IMR-90 (cell line): ENCODE data around the gene SMIM26. TPM values are rescaled to one million over a fixed set of nuclear protein-coding genes. Genes with fewer than 3 reads are reported as not detected.

Experiments
- ATAC-seq: fragments of 200-7000 bp; cut with Tn5 transposase; 2 replicates; pipeline ENCODE4 v1.9.1; 2020; ENCODE audit warnings: low read depth, mild to moderate bottlenecking, moderate library complexity
- BruUV-seq: library from RNA; stranded (reverse); fragments of 400-500 nt; replicated peaks from 2 replicates; lab custom pipeline; 2021; lab: Mats Ljungman, UMichigan
- CTCF ChIA-PET: fragments of 300-600 bp; formaldehyde crosslinking; extraction: SDS; loops from one replicate; lab custom pipeline; 2021; ENCODE audit warnings: antibody characterized with exemption; lab: Yijun Ruan, JAX
- POLR2A ChIA-PET: fragments of 300-600 bp; sonication (Branson Sonifier 250); formaldehyde crosslinking; loops from one replicate; lab custom pipeline; 2022; ENCODE audit warnings: antibody characterized with exemption; ENCODE audit not compliant: unreplicated experiment; lab: Charles Lee
- DNase-seq: peaks from one replicate; pipeline ENCODE4 v3.0.0; 2013
- H2AFZ ChIP-seq: replicated peaks from 2 replicates; pipeline ENCODE3; 2013; ENCODE audit warnings: low read length, mild to moderate bottlenecking; ENCODE audit not compliant: poor library complexity
- H2AK5ac ChIP-seq: 2 replicates; pipeline ENCODE4 v1.6.1; 2013; ENCODE audit warnings: low read depth, low read length, inconsistent platforms
- H2AK9ac ChIP-seq: replicated peaks from 2 replicates; pipeline ENCODE3; 2013; ENCODE audit warnings: mild to moderate bottlenecking, low read depth, low read length, moderate library complexity; ENCODE audit not compliant: poor library complexity
- H2BK120ac ChIP-seq: 2 replicates; pipeline ENCODE4 v1.6.1; 2013; ENCODE audit warnings: low read depth, low read length, inconsistent platforms
- H2BK15ac ChIP-seq: 3 replicates; pipeline ENCODE4 v1.6.1; 2013; ENCODE audit warnings: low read depth, low read length, inconsistent platforms
- H2BK20ac ChIP-seq: 2 replicates; pipeline ENCODE4 v1.6.1; 2013; ENCODE audit warnings: low read depth, mild to moderate bottlenecking, inconsistent platforms, low read length, moderate library complexity
- H2BK5ac ChIP-seq: 2 replicates; pipeline ENCODE4 v1.6.1; 2013; ENCODE audit warnings: mild to moderate bottlenecking, low read depth, low read length, inconsistent platforms; ENCODE audit not compliant: poor library complexity, severe bottlenecking
- H3K14ac ChIP-seq: replicated peaks from 2 replicates; pipeline ENCODE4 v1.6.1; 2013; ENCODE audit warnings: low read depth, low read length, inconsistent platforms
- H3K18ac ChIP-seq: 2 replicates; pipeline ENCODE4 v1.6.1; 2013; ENCODE audit warnings: low read depth, low read length, control low read depth
- H3K23ac ChIP-seq: 2 replicates; pipeline ENCODE4 v1.6.1; 2013; ENCODE audit warnings: low read depth, low read length, inconsistent platforms
- H3K27ac ChIP-seq: 2 replicates; pipeline ENCODE4 v1.5.1; 2013; ENCODE audit warnings: mild to moderate bottlenecking, control low read depth, low read length; ENCODE audit not compliant: insufficient read depth
- H3K27me3 ChIP-seq: 2 replicates; pipeline ENCODE4 v1.6.1; 2013; ENCODE audit warnings: low read length; ENCODE audit not compliant: control insufficient read depth, insufficient read depth
- H3K36me3 ChIP-seq: 2 replicates; pipeline ENCODE4 v1.6.1; 2013; ENCODE audit warnings: low read length, mixed read lengths; ENCODE audit not compliant: control insufficient read depth, insufficient read depth
- H3K4ac ChIP-seq: 2 replicates; pipeline ENCODE4 v1.6.1; 2013; ENCODE audit warnings: low read depth, low read length, inconsistent platforms
- H3K4me1 ChIP-seq: 2 replicates; pipeline ENCODE4 v1.6.1; 2013; ENCODE audit warnings: low read length, mixed read lengths; ENCODE audit not compliant: control insufficient read depth, insufficient read depth
- H3K4me2 ChIP-seq: 2 replicates; pipeline ENCODE4 v1.6.1; 2013; ENCODE audit warnings: low read depth, mild to moderate bottlenecking, control low read depth, low read length, moderate library complexity
- H3K4me3 ChIP-seq: 2 replicates; pipeline ENCODE4 v1.5.1; 2013; ENCODE audit warnings: low read depth, mild to moderate bottlenecking, control low read depth, low read length, moderate library complexity; ENCODE audit not compliant: insufficient read depth
- H3K56ac ChIP-seq: 2 replicates; pipeline ENCODE4 v1.6.1; 2013; ENCODE audit warnings: low read length, inconsistent platforms; ENCODE audit not compliant: insufficient read depth; ENCODE audit errors: extremely low read depth
- H3K79me1 ChIP-seq, 2 experiments: 2 replicates each; pipeline ENCODE4 v1.6.1; 2013; ENCODE audit warnings: low read length in 2 of 2, inconsistent platforms in 1 of 2, low read depth in 1 of 2
- H3K9ac ChIP-seq: 2 replicates; pipeline ENCODE4 v1.6.1; 2013; ENCODE audit warnings: low read depth, low read length, control low read depth
- H3K9me1 ChIP-seq: 2 replicates; pipeline ENCODE4 v1.6.1; 2013; ENCODE audit warnings: low read length, inconsistent platforms; ENCODE audit not compliant: insufficient read depth
- H3K9me3 ChIP-seq: 2 replicates; pipeline ENCODE4 v1.6.1; 2013; ENCODE audit warnings: low read length; ENCODE audit not compliant: control insufficient read depth, insufficient read depth
- H4K20me1 ChIP-seq: 2 replicates; pipeline ENCODE4 v1.6.1; 2013; ENCODE audit warnings: low read length, inconsistent platforms; ENCODE audit not compliant: insufficient read depth
- H4K5ac ChIP-seq: 2 replicates; pipeline ENCODE4 v1.6.1; 2013; ENCODE audit warnings: mild to moderate bottlenecking, low read depth, low read length, control low read depth
- H4K8ac ChIP-seq, 2 experiments: 2 replicates each; pipeline ENCODE4 v1.6.1; 2013; ENCODE audit warnings: low read depth in 2 of 2, low read length in 2 of 2, control low read depth in 1 of 2, inconsistent platforms in 1 of 2
- H4K91ac ChIP-seq: 2 replicates; pipeline ENCODE4 v1.6.1; 2013; ENCODE audit warnings: low read depth, low read length, inconsistent platforms; ENCODE audit not compliant: insufficient read depth
- BHLHE40 ChIP-seq: fragments of 150-350 bp; IDR thresholded peaks from 2 replicates; pipeline ENCODE4 v1.6.1; 2016; ENCODE audit warnings: mild to moderate bottlenecking, low read depth, low read length
- CEBPB ChIP-seq: IDR thresholded peaks from 2 replicates; pipeline ENCODE4 v1.6.1; 2012; ENCODE audit warnings: low read depth, low read length, improper control_type of control experiment
- CHD1 ChIP-seq: IDR thresholded peaks from 2 replicates; pipeline ENCODE4 v1.6.1; 2012; ENCODE audit warnings: low read depth, low read length, improper control_type of control experiment
- FOS ChIP-seq: fragments of 150-350 bp; IDR thresholded peaks from 2 replicates; pipeline ENCODE4 v1.6.1; 2016; ENCODE audit warnings: low read depth, low read length
- MAFK ChIP-seq: IDR thresholded peaks from 2 replicates; pipeline ENCODE4 v1.6.1; 2012; ENCODE audit warnings: low read depth, low read length, improper control_type of control experiment
- MAZ ChIP-seq: IDR thresholded peaks from 2 replicates; pipeline ENCODE4 v1.6.1; 2012; ENCODE audit warnings: low read depth, mild to moderate bottlenecking, low read length, improper control_type of control experiment, moderate library complexity, borderline replicate concordance
- MXI1 ChIP-seq: IDR thresholded peaks from 2 replicates; pipeline ENCODE4 v1.6.1; 2012; ENCODE audit warnings: low read depth, mild to moderate bottlenecking, low read length, moderate library complexity, borderline replicate concordance
- NFE2L2 ChIP-seq: fragments of 150-350 bp; IDR thresholded peaks from 2 replicates; pipeline ENCODE4 v1.6.1; 2016; ENCODE audit warnings: low read depth, mild to moderate bottlenecking, low read length
- POLR2A ChIP-seq: IDR thresholded peaks from 2 replicates; pipeline ENCODE4 v1.6.1; 2012; ENCODE audit warnings: mild to moderate bottlenecking, low read depth, low read length
- RAD21 ChIP-seq: IDR thresholded peaks from 2 replicates; pipeline ENCODE4 v1.6.1; 2012; ENCODE audit warnings: low read length, improper control_type of control experiment
- RCOR1 ChIP-seq: IDR thresholded peaks from 2 replicates; pipeline ENCODE4 v1.6.1; 2012; ENCODE audit warnings: mild to moderate bottlenecking, low read length, improper control_type of control experiment; ENCODE audit not compliant: insufficient replicate concordance
- RFX5 ChIP-seq: IDR thresholded peaks from 2 replicates; pipeline ENCODE4 v1.8.0; 2012; ENCODE audit warnings: low read depth, mild to moderate bottlenecking, low read length, moderate library complexity
- SMC3 ChIP-seq: fragments of 150-350 bp; IDR thresholded peaks from 2 replicates; pipeline ENCODE4 v1.6.1; 2016; ENCODE audit warnings: low read depth, mild to moderate bottlenecking, antibody characterized with exemption, low read length, moderate library complexity
- WGBS, 2 experiments: methylation state at CpG; one replicate each; pipeline versions ENCODE4 v1.1.5 to v1.1.7; 2013; ENCODE audit warnings: missing lambda C conversion rate in 2 of 2; ENCODE audit not compliant: insufficient read length in 1 of 2; ENCODE audit errors: extremely low coverage in 2 of 2; 5-methylcytosine and 5-hydroxymethylcytosine counted together
- dilution Hi-C: fragments of 300-500 bp; cut with HindIII; formaldehyde crosslinking; loops from one replicate; pipeline ENCODE4 v1.14.3; 2018; ENCODE audit warnings: low sequenced_read_pairs; ENCODE audit not compliant: unreplicated experiment
- in situ Hi-C: fragments of 300-500 bp; cut with MboI; formaldehyde crosslinking; loops from 3 replicates; pipeline ENCODE4 v1.14.3; 2019; ENCODE audit warnings: low sequenced_read_pairs, inconsistent platforms, mixed read lengths
- intact Hi-C: fragments of 100-400 bp; cut with micrococcal nuclease; formaldehyde crosslinking; loops from 2 replicates; pipeline ENCODE4 v1.10.0; 2022
- polyA plus RNA-seq, 3 experiments: library from polyadenylated mRNA; depleted of rRNA; stranded (reverse); fragments of >200 nt; gene quantifications; 2 replicates each; pipeline ENCODE4 v1.2.3, GENCODE V29; 2012; ENCODE audit warnings: low replicate concordance in 1 of 3
- total RNA-seq: library from RNA; depleted of rRNA; stranded (reverse); fragments of >200 nt; gene quantifications from 2 replicates; pipeline ENCODE4 v1.2.3, GENCODE V29; 2012
- TF ChIP-seq, protein P1 (sequence below): fragments of 150-350 bp; IDR thresholded peaks from 2 replicates; pipeline ENCODE4 v1.6.1; 2016; ENCODE audit warnings: low read depth, mild to moderate bottlenecking, low read length, moderate library complexity, borderline replicate concordance
- TF ChIP-seq, protein P2 (sequence below): fragments of 150-350 bp; IDR thresholded peaks from 2 replicates; pipeline ENCODE4 v1.6.1; 2017; ENCODE audit warnings: mild to moderate bottlenecking, antibody characterized with exemption, low read length, low read depth
- TF ChIP-seq, protein P3 (sequence below): conservative IDR thresholded peaks from 2 replicates; pipeline ENCODE4 v1.5.1; 2012; ENCODE audit warnings: mild to moderate bottlenecking, low read depth, low read length, improper control_type of control experiment

SMIM26 gene
- total and polyA plus RNA-seq, 2 of the 4 experiments (the other 2 are of a cell fraction): 42.8 to 45.7 TPM

DNA sequence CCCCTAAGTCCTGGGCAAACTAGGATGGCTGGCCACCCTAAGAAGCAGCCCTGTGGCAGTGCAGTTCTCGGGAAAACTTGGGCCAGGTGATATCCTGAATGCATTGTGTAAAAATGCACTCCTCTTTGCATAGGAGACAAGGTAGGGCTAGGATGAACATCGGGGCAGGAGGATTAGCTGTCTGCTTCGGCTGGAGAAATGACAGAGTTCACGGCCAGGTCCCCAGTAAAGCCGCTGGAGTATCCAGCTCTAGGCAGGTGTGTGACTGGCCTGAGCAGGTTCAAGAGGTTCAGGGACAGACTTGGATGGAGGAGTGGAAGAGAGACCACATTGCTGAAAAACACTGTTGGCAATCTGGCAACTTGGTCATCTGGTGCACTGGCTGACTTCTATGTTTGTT is 47.0 kb downstream of the SMIM26 start:
- Histone ChIP-seq H3K27me3 (no peaks in the 10 kb centered on the region), H2AK5ac (no peak overlapping the region), H2AFZ (no peak overlapping the region), H3K4me3 (no peak overlapping the region), H3K9me1 (peaks cover 9% of the 10 kb centered on the region), H2BK20ac (no peak overlapping the region), H4K5ac (no peak overlapping the region), H4K20me1 (no peaks in the 10 kb centered on the region), H2BK15ac (no peak overlapping the region), H3K79me1 (peaks cover 10 to 13% of the 10 kb centered on the region in 2 experiments; a peak in 2 of 4 replicates), H3K23ac (no peak overlapping the region), H3K4me1 (0 out of 2 replicates have a peak, but pooled peaks cover 1% of the 10 kb centered on the region), H3K9ac (no peak overlapping the region), H2AK9ac (no peak overlapping the region), H3K18ac (no peak overlapping the region), H2BK5ac (no peak overlapping the region), H3K56ac (no peak overlapping the region), H3K4me2 (no peak overlapping the region), H3K9me3 (no peaks in the 10 kb centered on the region), H3K14ac (no peak overlapping the region), H4K91ac (no peak overlapping the region), H3K4ac (no peak overlapping the region), H3K27ac (no peak overlapping the region), H3K36me3 (peaks cover 3% of the 10 kb centered on the region; the same call in 1 of the 2 replicates), H4K8ac (no peak overlapping the region), H2BK120ac (no peak overlapping the region)
- in situ Hi-C loops (no loop called here), intact Hi-C loops (no loop called here), dilution Hi-C loops (no loop called here)
- ATAC-seq: no peak
- TF ChIP-seq RAD21 (no peak), CHD1 (no peak), MAZ (no peak), BHLHE40 (no peak), RCOR1 (no peak), POLR2A (no peak), CEBPB (no peak), SMC3 (no peak), RFX5 (no peak), MXI1 (no peak), MAFK (no peak), FOS (no peak), NFE2L2 (no peak)
- TF ChIP-seq, protein P1, sequence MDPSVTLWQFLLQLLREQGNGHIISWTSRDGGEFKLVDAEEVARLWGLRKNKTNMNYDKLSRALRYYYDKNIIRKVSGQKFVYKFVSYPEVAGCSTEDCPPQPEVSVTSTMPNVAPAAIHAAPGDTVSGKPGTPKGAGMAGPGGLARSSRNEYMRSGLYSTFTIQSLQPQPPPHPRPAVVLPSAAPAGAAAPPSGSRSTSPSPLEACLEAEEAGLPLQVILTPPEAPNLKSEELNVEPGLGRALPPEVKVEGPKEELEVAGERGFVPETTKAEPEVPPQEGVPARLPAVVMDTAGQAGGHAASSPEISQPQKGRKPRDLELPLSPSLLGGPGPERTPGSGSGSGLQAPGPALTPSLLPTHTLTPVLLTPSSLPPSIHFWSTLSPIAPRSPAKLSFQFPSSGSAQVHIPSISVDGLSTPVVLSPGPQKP: no peak
- TF ChIP-seq, protein P2, sequence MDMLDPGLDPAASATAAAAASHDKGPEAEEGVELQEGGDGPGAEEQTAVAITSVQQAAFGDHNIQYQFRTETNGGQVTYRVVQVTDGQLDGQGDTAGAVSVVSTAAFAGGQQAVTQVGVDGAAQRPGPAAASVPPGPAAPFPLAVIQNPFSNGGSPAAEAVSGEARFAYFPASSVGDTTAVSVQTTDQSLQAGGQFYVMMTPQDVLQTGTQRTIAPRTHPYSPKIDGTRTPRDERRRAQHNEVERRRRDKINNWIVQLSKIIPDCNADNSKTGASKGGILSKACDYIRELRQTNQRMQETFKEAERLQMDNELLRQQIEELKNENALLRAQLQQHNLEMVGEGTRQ: no peak
- TF ChIP-seq, protein P3, sequence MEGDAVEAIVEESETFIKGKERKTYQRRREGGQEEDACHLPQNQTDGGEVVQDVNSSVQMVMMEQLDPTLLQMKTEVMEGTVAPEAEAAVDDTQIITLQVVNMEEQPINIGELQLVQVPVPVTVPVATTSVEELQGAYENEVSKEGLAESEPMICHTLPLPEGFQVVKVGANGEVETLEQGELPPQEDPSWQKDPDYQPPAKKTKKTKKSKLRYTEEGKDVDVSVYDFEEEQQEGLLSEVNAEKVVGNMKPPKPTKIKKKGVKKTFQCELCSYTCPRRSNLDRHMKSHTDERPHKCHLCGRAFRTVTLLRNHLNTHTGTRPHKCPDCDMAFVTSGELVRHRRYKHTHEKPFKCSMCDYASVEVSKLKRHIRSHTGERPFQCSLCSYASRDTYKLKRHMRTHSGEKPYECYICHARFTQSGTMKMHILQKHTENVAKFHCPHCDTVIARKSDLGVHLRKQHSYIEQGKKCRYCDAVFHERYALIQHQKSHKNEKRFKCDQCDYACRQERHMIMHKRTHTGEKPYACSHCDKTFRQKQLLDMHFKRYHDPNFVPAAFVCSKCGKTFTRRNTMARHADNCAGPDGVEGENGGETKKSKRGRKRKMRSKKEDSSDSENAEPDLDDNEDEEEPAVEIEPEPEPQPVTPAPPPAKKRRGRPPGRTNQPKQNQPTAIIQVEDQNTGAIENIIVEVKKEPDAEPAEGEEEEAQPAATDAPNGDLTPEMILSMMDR: no peak
- DNase-seq: no peak
- no TSS peak for BruUV-seq
- ChIA-PET CTCF (no interaction called here), POLR2A (no interaction called here)
- 94% methylated on average over 5 of the region's 5 CpGs; no CpG with 5 or more reads in 1 of the 2 experiments for WGBS, 2 experiments
